HG02938 (cell line): ENCODE measurements around the gene SUN5.
"Not testable (repeated sequence)": the region's sequence is repeated elsewhere in the genome, so short reads cannot be mapped to it uniquely, and the experiment has no call there.

ENCODE experiments used
- ATAC-seq: cut with Tn5 transposase; IDR thresholded peaks from one replicate; pipeline ENCODE4 v1.9.1; 2021; ENCODE audit warnings: mild to moderate bottlenecking, moderate library complexity; ENCODE audit not compliant: unreplicated experiment

Gene SUN5

DNA sequence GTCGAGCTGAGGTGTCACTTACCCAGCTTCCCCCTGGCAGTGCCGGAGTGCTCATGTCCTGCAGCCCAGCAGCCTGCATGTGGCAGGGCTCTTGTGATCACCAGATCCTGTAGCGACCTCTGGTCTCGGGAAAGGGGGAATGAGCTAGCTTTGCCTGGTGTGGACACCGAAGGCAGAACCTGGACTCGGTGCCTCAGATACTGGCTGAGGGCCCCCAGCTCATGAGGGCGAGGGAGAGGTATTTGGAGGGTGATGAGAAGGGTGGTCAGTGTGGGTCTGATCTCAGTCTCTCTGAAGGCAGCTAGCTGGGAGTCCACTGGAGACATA, 26.3 kb downstream of the SUN5 start:
- ATAC-seq, result no peak

- no peak for ATAC-seq
Observed at GRCh38 chr20:32977281-32978008, 26.8 kb downstream of the SUN5 start.

GRCh38 chr20:32976746-32977145, 27.5 kb downstream of the SUN5 start:
- ATAC-seq, result no peak

DNA sequence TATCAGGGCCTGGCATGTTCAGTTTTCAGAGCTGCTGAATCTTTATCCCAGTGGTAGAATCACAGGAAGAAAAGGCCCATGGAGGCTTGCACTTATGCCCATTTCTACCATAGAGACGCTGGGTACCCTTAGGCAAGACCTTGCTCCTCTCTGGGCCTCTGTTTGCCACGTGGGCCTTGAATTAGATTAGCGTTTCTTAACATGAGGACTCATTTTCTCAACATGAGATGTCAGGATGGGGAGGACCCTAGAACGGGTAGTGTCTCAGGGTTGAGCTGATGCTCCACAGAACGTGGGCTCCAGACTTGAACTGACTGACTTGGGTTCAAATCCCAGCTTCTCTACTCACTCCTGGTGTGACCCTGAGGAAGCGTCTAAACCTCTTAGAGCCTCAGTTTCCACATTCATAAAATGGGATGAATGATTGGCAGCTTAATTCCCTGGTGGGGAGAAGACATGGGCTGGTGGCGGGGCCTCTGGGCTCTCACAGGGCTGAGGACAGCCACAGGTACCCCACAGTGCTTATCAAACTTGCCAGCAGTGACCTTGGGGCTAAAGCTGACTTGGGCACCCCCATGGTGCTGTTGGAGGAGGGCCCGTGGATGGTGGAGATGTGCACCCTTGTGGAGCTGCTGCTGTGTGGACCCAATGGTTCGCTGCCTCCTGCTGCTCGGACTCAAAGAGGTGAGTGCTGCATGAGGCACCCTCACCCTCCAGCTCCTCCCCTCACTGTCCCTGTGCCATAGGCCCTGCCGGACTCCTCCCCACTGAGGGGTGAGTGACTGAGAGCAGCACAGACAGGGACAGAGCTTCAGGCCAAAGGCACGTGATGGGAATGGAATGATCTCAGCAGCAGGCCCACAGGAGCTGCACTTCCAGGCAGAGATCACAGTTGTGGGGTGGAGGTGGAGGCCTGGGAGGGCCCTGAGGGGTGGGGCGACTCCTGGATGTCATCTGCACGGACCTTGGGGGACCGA, 28.2 kb downstream of the SUN5 start:
- ATAC-seq, result no peak

DNA sequence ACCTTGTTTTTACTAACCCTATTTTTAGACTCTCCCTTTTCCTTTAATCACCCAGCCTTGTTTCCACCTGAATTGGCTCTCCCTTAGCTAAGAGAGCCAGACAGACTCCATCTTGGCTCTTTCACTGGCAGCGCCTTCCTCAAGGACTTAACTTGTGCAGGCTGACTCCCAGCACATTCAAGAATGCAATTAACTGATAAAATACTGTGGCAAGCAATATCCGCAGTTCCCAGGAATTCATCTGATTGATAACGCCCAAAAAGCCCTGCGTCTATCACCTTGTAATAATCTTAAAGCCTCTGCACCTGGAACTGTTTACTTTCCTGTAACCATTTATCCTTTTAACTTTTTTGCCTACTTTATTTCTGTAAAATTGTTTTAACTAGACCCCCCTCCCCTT, 29.1 kb downstream of the SUN5 start:
- not testable (repeated sequence) for ATAC-seq

DNA sequence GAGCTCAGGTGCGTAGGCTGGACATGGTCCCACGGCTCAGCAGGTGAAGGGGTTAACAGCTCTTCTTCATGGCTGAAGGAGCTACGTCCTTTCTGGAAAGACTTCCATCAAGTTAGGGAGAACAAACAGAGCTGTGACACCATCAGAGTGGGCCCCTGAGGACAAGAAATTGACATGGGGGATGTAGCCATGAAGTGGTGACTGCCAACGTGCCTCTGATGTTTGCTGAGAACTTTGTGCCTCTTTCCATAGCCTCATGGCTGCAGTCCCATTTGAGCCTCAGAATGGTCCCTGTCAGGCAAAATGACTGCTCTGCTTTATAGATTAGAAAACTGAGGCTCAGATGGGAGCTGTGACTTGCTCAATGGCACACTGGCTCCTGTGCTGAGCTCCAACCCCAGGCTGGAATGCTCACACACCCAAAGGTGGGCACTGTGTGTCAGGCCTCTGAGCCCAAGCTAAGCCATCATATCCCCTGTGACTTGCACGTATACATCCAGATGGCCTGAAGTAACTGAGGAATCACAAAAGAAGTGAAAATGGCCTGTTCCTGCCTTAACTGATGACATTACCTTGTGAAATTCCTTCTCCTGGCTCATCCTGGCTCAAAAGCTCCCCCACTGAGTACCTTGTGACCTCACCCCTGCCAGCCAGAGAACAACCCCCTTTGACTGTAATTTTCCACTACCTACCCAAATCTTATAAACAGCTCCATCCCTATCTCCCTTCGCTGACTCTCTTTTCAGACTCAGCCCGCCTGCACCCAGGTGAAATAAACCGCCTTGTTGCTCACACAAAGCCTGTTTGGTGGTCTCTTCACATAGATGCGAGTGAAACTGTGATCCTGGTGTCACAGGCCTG, 29.8 kb downstream of the SUN5 start:
- not testable (repeated sequence) for ATAC-seq

GRCh38 chr20:32973077-32973717, 31.0 kb downstream of the SUN5 start:
- ATAC-seq, result no peak

- peak; percentile 87 for ATAC-seq
Observed at GRCh38 chr20:32972181-32973076, 31.8 kb downstream of the SUN5 start.

- peak; percentile 12 for ATAC-seq
Observed at GRCh38 chr20:32971703-32972161, 32.5 kb downstream of the SUN5 start.

- ATAC-seq, result no peak
Observed at GRCh38 chr20:32970973-32971300, 33.3 kb downstream of the SUN5 start.

DNA sequence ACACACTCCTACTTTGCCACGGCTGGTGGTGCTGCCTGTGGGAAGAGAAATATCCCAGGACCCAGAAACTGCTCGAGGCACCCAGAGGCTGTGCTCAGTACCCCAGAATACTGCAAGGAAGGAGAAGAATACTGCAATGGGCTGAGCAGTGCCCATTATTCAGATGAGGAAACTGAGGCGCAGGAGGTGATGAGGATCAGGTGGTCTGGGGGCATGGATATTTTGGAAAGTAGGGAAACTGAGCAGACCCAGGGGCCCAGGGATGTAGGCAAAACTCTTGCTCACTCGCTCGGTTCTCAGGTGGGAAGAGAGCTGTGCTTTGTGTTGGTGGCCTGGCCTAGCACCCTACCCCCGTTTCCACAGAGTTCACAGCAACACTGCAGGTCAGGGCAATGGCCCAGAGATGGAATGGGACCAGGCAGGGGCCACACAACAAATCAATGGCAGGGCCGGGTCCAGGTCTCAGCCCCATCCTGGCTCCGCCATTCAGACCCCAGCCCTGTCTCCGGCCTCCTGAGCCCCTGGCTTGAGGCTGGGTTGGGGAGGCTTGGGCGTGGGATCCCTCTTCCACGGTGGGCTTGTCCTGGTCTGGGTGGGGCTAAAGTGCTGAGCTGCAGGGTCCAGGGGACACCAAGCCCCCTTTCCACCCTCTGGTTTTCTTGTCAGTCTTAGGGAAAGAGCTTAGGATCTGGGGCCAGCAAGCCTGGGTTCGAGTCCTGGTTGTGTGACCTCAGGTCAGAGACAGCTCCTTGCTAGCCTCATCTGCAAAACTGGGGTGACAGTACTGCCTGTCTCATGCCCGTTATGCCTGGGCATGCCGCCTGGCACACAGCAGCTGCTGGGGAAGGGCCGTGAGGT, 33.9 kb downstream of the SUN5 start:
- ATAC-seq, result no peak

DNA sequence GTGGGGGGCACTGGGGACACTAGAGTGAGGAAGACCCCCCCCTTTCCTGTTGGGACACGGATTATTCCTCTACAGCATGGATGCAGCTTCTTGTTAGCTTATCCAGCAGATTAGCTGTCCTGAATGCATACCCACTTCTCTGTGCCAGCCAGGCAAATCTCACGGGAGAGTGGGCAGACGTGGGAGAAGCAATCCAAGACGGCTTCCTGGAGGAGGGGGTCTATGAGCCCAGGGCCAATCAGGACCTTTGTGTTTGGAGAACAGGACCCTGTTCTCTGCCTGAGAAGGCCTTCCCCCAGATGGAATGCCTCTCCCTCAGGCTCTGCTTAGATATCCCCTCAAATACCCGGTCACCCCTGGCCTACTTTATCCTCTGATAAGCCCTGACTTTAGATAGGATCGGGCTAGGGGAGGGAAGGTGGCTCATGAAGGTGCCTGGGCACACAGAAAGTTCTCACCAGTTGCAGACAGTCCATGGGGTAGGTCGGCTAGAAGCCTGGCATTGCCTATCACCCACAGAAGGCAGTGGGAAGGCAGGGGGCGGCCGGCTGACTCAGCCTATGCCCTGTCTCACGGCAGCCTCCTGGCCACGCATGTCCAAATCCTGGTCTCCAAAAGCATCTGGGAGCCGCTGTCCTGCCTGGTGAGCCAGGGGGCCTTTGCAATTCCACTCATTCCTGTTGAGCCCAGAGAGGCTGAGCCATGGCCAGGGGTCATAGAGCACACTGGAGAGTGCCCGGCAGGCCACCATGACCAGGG, 34.7 kb downstream of the SUN5 start:
- no peak for ATAC-seq

DNA sequence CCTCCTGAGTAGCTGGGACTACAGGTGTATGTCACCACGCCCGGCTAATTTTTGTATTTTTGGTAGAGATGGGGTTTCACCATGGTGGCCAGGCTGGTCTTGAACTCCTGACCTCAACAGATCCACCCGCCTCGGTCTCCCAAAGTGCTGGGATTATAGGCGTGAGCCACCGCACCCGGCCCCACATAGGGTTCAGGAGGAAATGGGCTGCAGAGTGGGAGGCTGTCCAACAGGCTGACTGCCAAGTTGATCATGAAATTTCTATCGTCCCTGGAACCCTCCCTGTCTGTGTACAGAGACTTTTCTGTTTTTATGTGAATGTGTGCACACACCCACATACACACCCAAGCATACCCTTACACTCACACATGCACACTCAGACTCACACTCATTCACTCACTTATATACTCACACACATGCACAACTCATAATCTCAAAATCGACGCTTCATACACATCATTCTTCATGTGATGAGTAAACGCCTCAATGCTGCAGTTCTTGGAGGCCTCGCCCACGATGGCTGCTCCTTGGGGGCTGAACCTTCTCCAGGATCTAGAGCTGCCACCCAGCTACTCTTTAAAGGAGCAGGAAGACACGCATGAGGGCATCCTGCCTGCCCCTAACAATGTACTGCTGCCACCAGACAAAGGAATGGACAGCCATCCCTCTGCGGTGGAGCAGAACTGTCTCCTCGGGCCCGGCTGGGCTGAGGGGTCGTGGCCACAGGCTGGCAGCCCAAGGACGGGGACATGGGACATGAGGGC, 35.6 kb downstream of the SUN5 start:
- no peak for ATAC-seq

GRCh38 chr20:32967961-32968457, 36.2 kb downstream of the SUN5 start:
- ATAC-seq, result no peak

DNA sequence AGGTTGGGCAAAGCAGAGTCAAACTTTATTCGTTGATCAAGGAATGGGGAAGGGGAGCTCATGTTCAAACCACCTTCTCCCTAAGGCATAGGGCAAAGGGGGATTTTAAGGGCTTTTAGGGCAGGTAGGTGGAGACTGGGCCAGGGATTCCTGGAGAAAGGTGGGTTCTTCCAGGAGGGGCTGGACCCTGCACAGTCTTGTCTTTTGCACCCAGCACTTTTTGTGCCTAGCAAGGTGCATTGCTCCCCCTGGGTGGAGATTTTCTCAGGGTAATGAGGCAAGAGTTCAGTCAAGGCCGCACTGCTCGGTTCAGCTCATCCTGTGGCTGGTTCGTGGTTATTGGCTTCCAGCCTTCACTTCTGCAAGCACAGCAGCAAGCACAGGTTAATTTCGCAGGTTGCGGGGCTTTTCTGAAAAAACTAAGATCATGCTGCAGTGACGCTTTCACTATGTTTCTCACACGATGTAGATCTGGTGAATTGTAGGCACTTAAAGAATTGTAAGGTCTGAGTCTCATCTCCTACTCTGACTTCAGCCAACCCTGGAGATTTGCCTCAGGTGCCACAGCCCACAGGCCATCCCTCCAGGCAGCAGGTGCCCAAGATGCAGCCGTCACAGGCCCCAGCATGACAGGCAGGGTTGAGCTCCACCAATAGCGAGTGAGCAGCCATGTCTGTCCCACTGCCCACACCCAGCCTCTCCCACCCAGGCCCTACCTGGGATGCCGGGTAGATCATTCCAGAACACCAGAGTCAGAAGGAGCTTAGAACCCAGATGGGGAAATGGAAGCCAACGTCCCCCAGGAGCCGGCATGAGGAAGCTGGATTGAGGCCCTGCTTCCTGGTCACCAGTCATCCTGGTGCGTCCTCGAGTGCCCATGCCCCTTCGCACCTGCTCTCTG, 37.1 kb downstream of the SUN5 start:
- ATAC-seq, result no peak

DNA sequence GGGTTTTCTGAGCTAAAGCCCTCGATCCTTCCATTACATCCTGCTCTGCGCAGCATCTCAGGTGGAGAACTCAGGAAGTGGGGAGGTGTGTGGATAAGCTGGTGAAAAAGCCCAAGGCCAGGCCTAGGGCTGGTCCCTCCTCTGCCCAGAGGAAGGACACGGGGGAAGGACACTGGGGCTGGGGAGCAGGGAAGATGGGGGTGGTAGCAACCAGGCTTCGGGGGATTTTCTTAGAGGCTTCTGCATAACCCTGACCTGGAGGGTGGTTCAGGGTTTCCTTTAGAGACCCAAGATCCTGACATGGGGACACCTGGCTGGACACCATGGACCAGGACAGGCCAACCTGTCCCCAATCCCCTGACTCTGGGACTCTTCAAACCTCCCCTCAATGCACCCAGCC, 37.9 kb downstream of the SUN5 start:
- no peak for ATAC-seq
